NT2/D1 (cell line): ENCODE measurements around the gene NUBP2.

Source experiments
- SUZ12 ChIP-seq: IDR thresholded peaks from 2 replicates; pipeline ENCODE4 v1.6.1; 2011; ENCODE audit not compliant: insufficient read length, insufficient read depth; ENCODE audit errors: extremely low read depth
- YY1 ChIP-seq: IDR thresholded peaks from 2 replicates; pipeline ENCODE4 v1.6.1; 2011; ENCODE audit not compliant: insufficient read length, insufficient read depth
- ZNF274 ChIP-seq: IDR thresholded peaks from 2 replicates; pipeline ENCODE4 v1.6.1; 2011; ENCODE audit warnings: mild to moderate bottlenecking, low read depth, low read length

DNA sequence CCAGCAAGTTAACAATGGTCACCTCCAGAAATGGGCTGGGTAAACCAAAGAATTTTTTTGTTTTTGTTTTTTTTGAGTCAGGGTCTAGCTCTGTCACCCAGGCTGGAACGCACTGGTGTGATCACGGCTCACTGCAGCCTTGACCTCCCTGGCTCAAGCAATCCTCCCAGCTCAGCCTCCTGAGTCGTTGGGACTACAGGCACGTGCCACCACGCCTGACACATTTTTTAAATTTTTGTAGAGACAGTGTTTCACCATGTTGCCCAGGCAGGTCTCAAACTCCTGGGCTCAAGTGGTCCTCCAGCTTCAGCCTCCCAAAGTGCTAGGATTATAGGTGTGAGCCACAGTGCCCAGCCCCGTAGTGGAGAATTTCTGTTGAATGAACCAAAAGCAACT is 2.1 kb upstream of the NUBP2 start:
- TF ChIP-seq ZNF274 (no peak), SUZ12 (no peak), YY1 (no peak)
